B cell (primary cell): ENCODE measurements around the gene CTCF. TPM values are rescaled to one million over a fixed set of nuclear protein-coding genes. Genes with fewer than 3 reads are reported as not detected.
A peak's percentile ranks its signal among the peaks of the same experiment; 100 is the strongest.

Experiments
- ATAC-seq: fragments of 200-7000 bp; cut with Tn5 transposase; one replicate; pipeline ENCODE4 v1.10.0; 2021; ENCODE audit warnings: low read depth, mild to moderate bottlenecking, moderate number of reproducible peaks, moderate library complexity
- CTCF ChIA-PET: fragments of 350-600 bp; sonication (Branson Sonifier 250); formaldehyde crosslinking; loops from one replicate; lab custom pipeline; 2021; ENCODE audit warnings: antibody characterized with exemption, inconsistent platforms; lab: Charles Lee
- POLR2A ChIA-PET: fragments of 350-600 bp; sonication (Branson Sonifier 250); formaldehyde crosslinking; loops from one replicate; lab custom pipeline; 2021; ENCODE audit warnings: antibody characterized with exemption; lab: Charles Lee
- DNase-seq: peaks from one replicate; pipeline ENCODE4 v3.0.0; 2013
- H2AFZ ChIP-seq: 2 replicates; pipeline ENCODE4 v1.6.1; 2012; ENCODE audit warnings: mild to moderate bottlenecking, low read depth, low read length; ENCODE audit not compliant: insufficient read depth, poor library complexity, severe bottlenecking
- H3K27ac ChIP-seq, 2 donors: 1 replicate in 1 of 2; 2 replicates in 1 of 2; pipeline ENCODE4 v1.5.1; 2012 to 2013; ENCODE audit warnings: low read length in 2 of 2, mild to moderate bottlenecking in 2 of 2, moderate library complexity in 1 of 2
- H3K27me3 ChIP-seq, 4 experiments: fragments of 200-600 bp in 1 of 4; sonication (generic) in 1 of 4; replicated peaks in 1 of 4; 1 replicate in 2 of 4; 2 replicates in 2 of 4; pipeline versions ENCODE4 v1.6.1 to v1.7.0; 2013 to 2016; ENCODE audit warnings: low read length in 3 of 4, mild to moderate bottlenecking in 2 of 4, mixed read lengths in 1 of 4, moderate library complexity in 1 of 4; ENCODE audit not compliant: insufficient read depth in 4 of 4, control insufficient read depth in 3 of 4; ENCODE audit errors: control extremely low read depth in 1 of 4
- H3K36me3 ChIP-seq, 2 experiments: replicated peaks in 1 of 2; 1 replicate in 1 of 2; 2 replicates in 1 of 2; pipeline versions ENCODE4 v1.6.1 to v1.7.1; 2013; ENCODE audit warnings: low read length in 1 of 2; ENCODE audit not compliant: insufficient read depth in 2 of 2, control insufficient read depth in 1 of 2; ENCODE audit errors: control extremely low read depth in 1 of 2, extremely low read depth in 1 of 2
- H3K4me1 ChIP-seq, 2 donors: fragments of 200-600 bp in 1 of 2; sonication (generic) in 1 of 2; 1 replicate in 1 of 2; 2 replicates in 1 of 2; pipeline versions ENCODE4 v1.5.1 to v1.6.1; 2013 to 2017; ENCODE audit warnings: low read length in 2 of 2; ENCODE audit not compliant: control insufficient read depth in 2 of 2, insufficient read depth in 2 of 2
- H3K4me2 ChIP-seq: replicated peaks from 2 replicates; pipeline ENCODE3; 2012; ENCODE audit warnings: mild to moderate bottlenecking, low read depth, low read length; ENCODE audit not compliant: poor library complexity, severe bottlenecking
- H3K4me3 ChIP-seq, 5 experiments: fragments of 200-600 bp in 1 of 5; sonication (generic) in 1 of 5; 1 replicate in 3 of 5; 2 replicates in 2 of 5; pipeline versions ENCODE4 v1.5.1 to v1.7.0; 2011 to 2016; ENCODE audit warnings: low read length in 4 of 5, mild to moderate bottlenecking in 4 of 5, low read depth in 2 of 5, control low read depth in 1 of 5, moderate library complexity in 1 of 5; ENCODE audit not compliant: insufficient read depth in 1 of 5; ENCODE audit errors: control extremely low read depth in 1 of 5, extremely low read depth in 1 of 5
- H3K79me2 ChIP-seq: fragments of 200-600 bp; sonication (generic); one replicate; pipeline ENCODE4 v1.6.0; 2016; ENCODE audit warnings: low read length; ENCODE audit not compliant: control insufficient read depth, insufficient read depth
- H3K9ac ChIP-seq: fragments of 200-600 bp; sonication (generic); 2 replicates; pipeline ENCODE4 v1.6.1; 2017; ENCODE audit warnings: mild to moderate bottlenecking, low read length, moderate library complexity
- H3K9me3 ChIP-seq, 3 donors: one replicate each; pipeline versions ENCODE4 v1.6.1 to v1.7.1; 2013; ENCODE audit warnings: low read length in 2 of 3; ENCODE audit not compliant: control insufficient read depth in 2 of 3, insufficient read depth in 1 of 3; ENCODE audit errors: control extremely low read depth in 1 of 3
- H4K20me1 ChIP-seq: 2 replicates; pipeline ENCODE4 v1.6.0; 2012; ENCODE audit warnings: mild to moderate bottlenecking, low read length; ENCODE audit not compliant: insufficient read depth, control insufficient read depth, poor library complexity, severe bottlenecking
- H3K27ac Mint-ChIP-seq: one replicate; pipeline ENCODE4 v1.8.0; 2021; ENCODE audit warnings: mixed read lengths
- H3K27me3 Mint-ChIP-seq: one replicate; pipeline ENCODE4 v1.8.0; 2021; ENCODE audit warnings: mixed read lengths
- H3K4me1 Mint-ChIP-seq: one replicate; pipeline ENCODE4 v1.8.0; 2021; ENCODE audit warnings: mixed read lengths
- H3K4me3 Mint-ChIP-seq: one replicate; pipeline ENCODE4 v1.8.0; 2021; ENCODE audit warnings: mixed read lengths
- H3K9me3 Mint-ChIP-seq: one replicate; pipeline ENCODE4 v1.8.0; 2022; ENCODE audit warnings: mixed read lengths; ENCODE audit not compliant: insufficient read depth
- EZH2 ChIP-seq: IDR thresholded peaks from 2 replicates; pipeline ENCODE4 v1.6.1; 2012; ENCODE audit warnings: borderline replicate concordance, low read depth, mild to moderate bottlenecking, moderate library complexity, low read length; ENCODE audit not compliant: insufficient read depth, poor library complexity, severe bottlenecking
- WGBS: methylation state at CpG from one replicate; pipeline ENCODE4 v1.1.5; 2013; ENCODE audit warnings: missing lambda C conversion rate; ENCODE audit not compliant: insufficient coverage; 5-methylcytosine and 5-hydroxymethylcytosine counted together
- intact Hi-C: fragments of 100-400 bp; cut with micrococcal nuclease; formaldehyde crosslinking; loops from one replicate; pipeline ENCODE4 v1.10.0; 2022
- polyA plus RNA-seq: library from polyadenylated mRNA; depleted of rRNA; stranded (reverse); fragments of >200 nt; gene quantifications from 2 replicates; pipeline ENCODE4 v1.2.3, GENCODE V29; 2012
- total RNA-seq, 2 donors: library from RNA; stranded (reverse); fragments of 120-200 nt in 1 of 2; gene quantifications; 1 replicate in 1 of 2; 2 replicates in 1 of 2; pipeline versions ENCODE4 v1.2.3 to v1.2.4, GENCODE V29; 2013 to 2022
- TF ChIP-seq, protein P1 (sequence below): fragments of 200-600 bp; IDR thresholded peaks from one replicate; pipeline ENCODE4 v1.8.0; 2022; ENCODE audit warnings: antibody characterized with exemption, mild to moderate bottlenecking

Gene CTCF
- total and polyA plus RNA-seq, 2 donors (not counting 1 experiment from before 2014, with no cell fraction given): 42.7 to 78.4 TPM

- Mint-ChIP-seq H3K4me1 (peaks cover 46% of the 10 kb centered on the region), H3K9me3 (no peaks in the 10 kb centered on the region), H3K27ac (peak overlapping the region; percentile 41), H3K4me3 (peak overlapping the region; percentile 49), H3K27me3 (no peaks in the 10 kb centered on the region)
- intact Hi-C loops: loop anchor here (10.0 kb wide), 2 partner anchors 419 to 1471 kb away; partner anchors contain the start of genes CHTF8, FHOD1, SLC9A5 and UTP4
- Histone ChIP-seq H2AFZ (no peak overlapping the region), H3K9me3 (no peaks in the 10 kb centered on the region), H3K36me3 (peaks cover 0 to 10% of the 10 kb centered on the region in 2 experiments), H3K4me2 (no peak overlapping the region), H3K9ac (no peak overlapping the region), H3K27ac (no peak overlapping the region), H4K20me1 (peaks cover 7% of the 10 kb centered on the region), H3K27me3 (no peaks in the 10 kb centered on the region), H3K4me1 (peaks cover 35 to 47% of the 10 kb centered on the region in 2 donors), H3K4me3 (no peak overlapping the region), H3K79me2 (peaks cover 17% of the 10 kb centered on the region)
- peak; percentile 51 for DNase-seq
- ChIA-PET CTCF (interaction anchor here (0.6 to 11.7 kb wide), 7 partner anchors 8 to 495 kb away, joined by 4 to 136 read pairs (median 6); partner anchors contain the start of gene CARMIL2), POLR2A (interaction anchor here (0.6 to 0.9 kb wide), 3 partner anchors 111 to 272 kb away, joined by 3 to 4 read pairs (median 3); no protein-coding TSS in a partner anchor)
- no peak for ATAC-seq
- 94% methylated on average over 23 of the region's 25 CpGs for WGBS
- TF ChIP-seq, protein P1, sequence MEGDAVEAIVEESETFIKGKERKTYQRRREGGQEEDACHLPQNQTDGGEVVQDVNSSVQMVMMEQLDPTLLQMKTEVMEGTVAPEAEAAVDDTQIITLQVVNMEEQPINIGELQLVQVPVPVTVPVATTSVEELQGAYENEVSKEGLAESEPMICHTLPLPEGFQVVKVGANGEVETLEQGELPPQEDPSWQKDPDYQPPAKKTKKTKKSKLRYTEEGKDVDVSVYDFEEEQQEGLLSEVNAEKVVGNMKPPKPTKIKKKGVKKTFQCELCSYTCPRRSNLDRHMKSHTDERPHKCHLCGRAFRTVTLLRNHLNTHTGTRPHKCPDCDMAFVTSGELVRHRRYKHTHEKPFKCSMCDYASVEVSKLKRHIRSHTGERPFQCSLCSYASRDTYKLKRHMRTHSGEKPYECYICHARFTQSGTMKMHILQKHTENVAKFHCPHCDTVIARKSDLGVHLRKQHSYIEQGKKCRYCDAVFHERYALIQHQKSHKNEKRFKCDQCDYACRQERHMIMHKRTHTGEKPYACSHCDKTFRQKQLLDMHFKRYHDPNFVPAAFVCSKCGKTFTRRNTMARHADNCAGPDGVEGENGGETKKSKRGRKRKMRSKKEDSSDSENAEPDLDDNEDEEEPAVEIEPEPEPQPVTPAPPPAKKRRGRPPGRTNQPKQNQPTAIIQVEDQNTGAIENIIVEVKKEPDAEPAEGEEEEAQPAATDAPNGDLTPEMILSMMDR: peak; percentile 31
- TF ChIP-seq EZH2: no peak
These were observed 101.0 kb downstream of the CTCF start for GRCh38 chr16:67663151-67663876.

DNA sequence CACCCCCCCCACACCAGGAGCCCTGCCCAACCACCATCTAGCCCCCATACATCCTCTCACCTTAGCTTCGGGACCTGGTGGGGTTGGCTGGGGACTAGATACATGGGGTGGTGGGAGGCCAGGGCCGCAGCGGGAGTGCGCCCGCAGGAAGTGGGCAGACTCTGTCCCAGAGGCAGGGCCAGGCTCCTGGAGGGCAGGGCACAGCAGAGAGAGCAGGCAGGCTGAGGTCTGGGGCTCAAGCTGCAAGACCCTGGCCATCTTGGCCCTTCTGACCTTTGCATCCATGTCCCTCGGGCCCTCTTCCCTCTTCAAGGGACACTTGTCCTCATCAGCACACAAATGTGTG is 101.5 kb downstream of the CTCF start:
- intact Hi-C loops: loop anchor here (10.0 kb wide), 2 partner anchors 419 to 1471 kb away; partner anchors contain the start of genes CHTF8, FHOD1, SLC9A5 and UTP4
- no peaks in the 10 kb centered on the region for H3K9me3 Mint-ChIP-seq
- Histone ChIP-seq H3K36me3 (peaks cover 0 to 8% of the 10 kb centered on the region in 2 experiments), H3K9me3 (no peaks in the 10 kb centered on the region), H3K27ac (no peak overlapping the region), H3K4me1 (peaks cover 39 to 48% of the 10 kb centered on the region in 2 donors), H3K4me2 (no peak overlapping the region), H3K4me3 (no peak overlapping the region), H3K9ac (no peak overlapping the region), H2AFZ (no peak overlapping the region), H4K20me1 (peaks cover 6% of the 10 kb centered on the region), H3K27me3 (no peaks in the 10 kb centered on the region), H3K79me2 (peaks cover 17% of the 10 kb centered on the region)
- DNase-seq (no peak), ATAC-seq (no peak)
- POLR2A ChIA-PET: interaction anchor here (0.6 to 0.9 kb wide), 3 partner anchors 29 to 272 kb away, joined by 3 read pairs; no protein-coding TSS in a partner anchor
- CTCF ChIA-PET: interaction anchor here (1.0 to 11.7 kb wide), 6 partner anchors 8 to 153 kb away, joined by 4 to 136 read pairs (median 10); partner anchors contain the start of gene CARMIL2
- peaks cover 46% of the 10 kb centered on the region for H3K4me1 Mint-ChIP-seq
- no peaks in the 10 kb centered on the region for H3K27me3 Mint-ChIP-seq
- H3K27ac Mint-ChIP-seq: no peak overlapping the region
- H3K4me3 Mint-ChIP-seq: peak overlapping the region; percentile 49
- TF ChIP-seq EZH2: no peak
- TF ChIP-seq, protein P1: no peak
- WGBS: 92% methylated on average over 4 of the region's 6 CpGs
